Activated CD8-positive, alpha-beta memory T cell treated with anti-CD3 and anti-CD28 coated beads, Interleukin-2, amount 50 U/mL, for 48 hours (primary cell): ENCODE results near the gene TMEM163.
"Not testable (repeated sequence)": the region's sequence is repeated elsewhere in the genome, so short reads cannot be mapped to it uniquely, and the experiment has no call there.

Experiments
- DNase-seq: peaks from one replicate; pipeline ENCODE4 v3.0.0-alpha.2; 2020

Gene TMEM163

GRCh38 chr2:134609924-134610513 is 108.8 kb downstream of the TMEM163 start:
- no peak for DNase-seq

GRCh38 chr2:134603966-134604365 is 114.8 kb downstream of the TMEM163 start:
- no peak for DNase-seq

DNA sequence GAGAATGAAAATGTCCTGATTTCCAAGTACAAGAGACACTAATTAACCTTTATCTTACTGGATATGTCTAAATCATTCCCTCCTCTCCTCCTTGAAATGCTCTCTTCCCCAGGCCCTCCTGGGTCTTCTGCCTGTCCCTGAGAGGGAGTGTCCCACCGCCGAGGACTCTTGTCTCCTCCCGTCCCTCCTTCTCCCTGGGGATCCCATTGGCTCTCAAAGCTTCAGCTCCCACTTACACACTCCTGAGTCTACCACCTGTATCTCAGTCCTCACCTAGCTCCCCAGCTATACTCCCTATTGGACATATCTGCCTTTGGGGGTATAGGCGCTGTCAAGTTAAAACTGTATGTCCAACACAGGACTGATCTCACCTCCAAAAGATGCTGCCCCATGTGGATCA is 116.1 kb downstream of the TMEM163 start:
- DNase-seq, result no peak

DNA sequence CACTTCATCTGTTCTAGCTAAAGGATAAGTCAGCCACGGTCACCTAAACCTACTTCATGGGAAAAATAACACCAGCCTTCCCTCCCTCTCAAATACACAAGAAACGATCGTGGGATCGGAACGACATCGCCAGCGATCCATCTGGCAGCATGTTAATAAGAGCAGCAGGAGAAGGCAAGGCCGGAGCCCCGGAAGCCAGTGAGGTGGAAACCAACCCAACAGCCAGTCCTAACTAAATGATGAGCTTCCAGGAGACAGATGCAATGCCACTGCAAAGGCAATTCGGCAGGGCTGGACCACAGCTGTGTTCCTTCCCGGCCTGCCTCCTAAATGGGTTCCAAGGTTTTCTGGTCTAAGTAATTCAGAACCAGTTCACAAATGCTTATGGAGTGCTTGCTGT is 117.5 kb downstream of the TMEM163 start:
- no peak for DNase-seq

DNA sequence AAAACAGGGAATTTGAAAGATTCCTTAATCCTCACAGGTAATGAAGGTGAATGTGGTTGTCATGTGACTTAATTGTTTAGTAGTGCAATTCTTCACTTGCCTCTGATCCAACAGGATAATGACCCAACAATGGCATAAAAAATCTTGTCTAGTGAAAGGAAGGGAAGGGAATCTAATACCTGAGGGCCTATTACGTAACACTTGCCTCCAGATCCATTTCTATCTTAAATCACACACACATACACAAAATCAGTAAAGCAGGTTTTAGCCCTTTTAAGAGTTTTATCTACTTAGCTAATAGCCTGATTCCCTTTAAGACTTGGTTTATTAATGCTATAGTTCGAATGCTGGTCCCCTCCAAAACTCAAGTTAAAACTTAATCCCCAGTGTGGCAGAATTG is 118.6 kb downstream of the TMEM163 start:
- DNase-seq, result no peak

DNA sequence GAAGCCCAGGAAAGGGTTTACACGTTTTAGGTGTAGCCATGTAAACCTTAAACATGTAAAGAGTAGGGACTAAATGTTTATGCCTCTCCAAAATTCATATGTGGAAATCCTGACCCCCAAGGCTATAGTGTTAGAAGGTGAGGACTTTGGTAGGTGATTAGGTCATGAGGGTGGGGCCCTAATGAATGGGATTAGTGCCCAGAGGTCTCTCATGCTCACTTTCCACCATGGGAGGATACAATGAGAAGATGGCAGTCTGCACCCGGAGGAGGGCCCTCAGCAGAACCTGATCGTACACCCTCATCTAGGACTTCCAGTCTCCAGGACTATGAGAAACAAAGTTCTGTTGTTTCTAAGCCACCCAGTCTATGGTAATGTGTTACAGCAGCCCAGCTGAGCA is 119.6 kb downstream of the TMEM163 start:
- DNase-seq, result no peak

DNA sequence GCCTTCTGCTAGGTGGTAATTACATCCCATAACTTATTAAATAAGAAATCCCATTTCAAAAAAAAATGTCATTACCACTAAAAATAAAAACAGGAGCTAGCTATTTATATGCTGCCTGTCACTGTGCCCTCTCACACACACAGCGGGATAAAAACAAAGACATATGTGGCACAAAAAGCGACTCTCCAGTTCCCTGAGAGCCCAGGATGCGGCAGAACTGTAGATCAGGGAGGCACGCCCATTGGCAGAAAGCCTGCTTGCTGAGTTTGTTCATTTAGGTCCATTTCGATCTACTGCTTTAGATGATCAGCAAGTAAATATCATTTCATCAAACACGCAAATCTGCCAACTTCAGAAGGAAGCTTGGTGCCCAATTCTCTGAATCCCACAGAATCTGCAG is 124.4 kb downstream of the TMEM163 start:
- no peak for DNase-seq

DNA sequence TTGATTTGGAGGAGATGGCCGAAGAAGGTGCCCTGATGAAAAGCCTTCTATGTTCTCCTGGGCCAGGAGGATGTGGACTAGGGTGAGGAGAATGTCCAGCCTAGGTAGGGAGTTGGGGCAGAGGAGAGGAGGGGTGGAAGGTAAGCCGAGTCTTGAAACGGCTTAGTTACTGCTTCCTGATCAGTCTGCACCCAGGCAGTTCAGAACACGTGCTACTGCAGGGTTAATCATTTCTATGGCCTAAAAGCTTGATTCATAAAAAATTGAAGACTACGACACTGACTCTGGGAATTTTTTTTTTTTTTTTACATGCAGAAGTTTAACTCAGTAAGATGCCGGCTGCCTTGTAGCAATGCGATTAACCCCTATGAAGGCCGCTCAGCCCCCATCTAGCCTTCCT is 125.3 kb downstream of the TMEM163 start:
- no peak for DNase-seq

GRCh38 chr2:134592377-134592776 is 126.4 kb downstream of the TMEM163 start:
- no peak for DNase-seq

GRCh38 chr2:134591526-134591925 is 127.3 kb downstream of the TMEM163 start:
- no peak for DNase-seq

- DNase-seq, result no peak
Observed at GRCh38 chr2:134590679-134591078, 128.1 kb downstream of the TMEM163 start.

DNA sequence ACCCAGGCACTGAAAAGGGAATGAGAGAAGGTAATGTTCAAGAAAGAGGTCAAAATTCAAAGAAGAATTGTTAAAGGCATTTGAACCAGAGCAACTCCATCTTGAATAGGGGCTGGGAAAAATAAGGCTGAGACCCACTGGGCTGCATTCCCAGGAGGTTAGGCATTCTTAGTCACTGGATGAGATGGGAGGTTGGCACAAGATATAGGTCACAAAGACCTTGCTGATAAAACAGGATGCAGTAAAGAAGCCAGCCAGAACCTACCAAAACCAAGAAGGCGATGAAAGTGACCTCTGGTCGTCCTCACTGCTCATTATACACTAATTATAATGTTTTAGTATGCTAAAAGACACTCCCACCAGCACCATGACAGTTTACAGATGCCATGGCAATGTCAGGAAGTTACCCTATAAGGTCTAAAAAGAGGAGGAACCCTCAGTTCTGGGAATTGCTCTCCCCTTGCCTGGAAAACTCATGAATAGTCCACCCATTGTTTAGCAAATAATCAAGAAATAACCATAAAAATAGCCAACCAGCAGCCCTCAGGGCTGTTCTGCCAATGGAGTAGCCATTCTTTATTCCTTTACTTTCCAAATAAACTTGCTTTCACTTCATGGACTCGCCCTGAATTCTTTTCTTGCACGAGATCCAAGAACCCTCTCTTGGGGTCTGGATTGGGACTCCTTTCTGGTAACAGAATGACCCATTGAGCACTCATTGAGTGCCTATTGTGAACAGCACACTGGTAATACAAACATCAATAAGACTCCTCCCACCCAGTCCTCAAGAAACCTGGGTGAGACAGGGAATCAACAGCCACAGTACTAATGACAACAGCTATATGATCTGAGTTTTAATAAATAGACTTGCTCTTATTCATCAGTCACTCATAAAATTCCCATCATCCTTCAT is 129.4 kb downstream of the TMEM163 start:
- not testable (repeated sequence) for DNase-seq

GRCh38 chr2:134588556-134588955 is 130.2 kb downstream of the TMEM163 start:
- DNase-seq, result no peak

- no peak for DNase-seq
Observed at GRCh38 chr2:134586326-134586965, 132.4 kb downstream of the TMEM163 start.

GRCh38 chr2:134583997-134584520 is 134.7 kb downstream of the TMEM163 start:
- no peak for DNase-seq

GRCh38 chr2:134583462-134583861 is 135.3 kb downstream of the TMEM163 start:
- DNase-seq, result no peak

- no peak for DNase-seq
Observed at GRCh38 chr2:134582547-134582899, 136.3 kb downstream of the TMEM163 start.

GRCh38 chr2:134581877-134582546 is 136.8 kb downstream of the TMEM163 start:
- no peak for DNase-seq

DNA sequence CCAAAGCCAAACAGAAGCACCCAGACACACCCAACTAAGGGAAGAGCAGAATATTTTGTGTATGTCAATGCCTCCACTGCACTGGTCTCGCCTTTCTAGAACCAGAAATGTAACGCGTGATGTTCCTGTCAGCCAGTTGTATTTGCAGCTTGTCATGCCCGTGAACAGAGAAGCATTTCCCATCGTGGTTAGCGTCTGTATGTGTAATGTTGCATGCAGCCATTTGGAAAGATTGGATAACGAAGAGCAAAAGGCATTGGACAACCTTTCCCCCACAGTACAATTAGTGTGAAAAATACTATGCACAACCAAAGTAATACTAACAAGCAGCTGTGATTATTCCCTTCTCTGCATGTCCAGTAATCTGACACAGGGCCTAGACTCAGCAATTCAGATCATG is 140.5 kb downstream of the TMEM163 start:
- DNase-seq, result no peak

GRCh38 chr2:134576478-134576877 is 142.3 kb downstream of the TMEM163 start:
- no peak for DNase-seq

GRCh38 chr2:134575888-134576287 is 142.9 kb downstream of the TMEM163 start:
- no peak for DNase-seq

- DNase-seq, result no peak
Observed at GRCh38 chr2:134574611-134575330, 144.0 kb downstream of the TMEM163 start.

- DNase-seq, result no peak
Observed at GRCh38 chr2:134573724-134574123, 145.1 kb downstream of the TMEM163 start.
